Loucy (cell line): ENCODE results near the gene KCTD6.

Experiments used
- CTCF ChIP-seq: fragments of 200-600 bp; sonication (generic); conservative IDR thresholded peaks from 2 replicates; pipeline ENCODE4 v1.5.1; 2014; ENCODE audit warnings: mild to moderate bottlenecking, antibody characterized with exemption, low read length
- EZH2phosphoT487 ChIP-seq: fragments of 200-600 bp; IDR thresholded peaks from 2 replicates; pipeline ENCODE4 v1.6.1; 2018; ENCODE audit warnings: antibody characterized with exemption, mild to moderate bottlenecking, moderate library complexity, borderline replicate concordance

- no peak for TF ChIP-seq CTCF
- TF ChIP-seq EZH2phosphoT487 = no peak
Measured at GRCh38 chr3:58470363-58471024, 21.4 kb upstream of the KCTD6 start.
